K562 (cell line): ENCODE data around the gene TBL1X. TPM values are rescaled to one million over a fixed set of nuclear protein-coding genes. Genes with fewer than 3 reads are reported as not detected.

Source experiments
- ARID3A ChIP-seq: IDR thresholded peaks from 2 replicates; pipeline ENCODE4 v1.6.1; 2012; ENCODE audit warnings: low read depth, low read length, improper control_type of control experiment, borderline replicate concordance
- ARID3B ChIP-seq: fragments of 250-450 bp; sonication (Bioruptor Pico); IDR thresholded peaks from 2 replicates; pipeline ENCODE4 v1.4.0; 2020; ENCODE audit warnings: borderline replicate concordance
- ATF2 ChIP-seq: sonication (generic); formaldehyde crosslinking; IDR thresholded peaks from 2 replicates; pipeline ENCODE4 v1.8.1; 2022; ENCODE audit warnings: missing genetic modification reagents
- CHD4 ChIP-seq: fragments of 200-600 bp; sonication (generic); IDR thresholded peaks from 3 replicates; pipeline ENCODE4 v1.6.1; 2012; ENCODE audit warnings: low read depth, mild to moderate bottlenecking, mixed read lengths, low read length, inconsistent platforms; ENCODE audit not compliant: insufficient read depth, insufficient replicate concordance, poor library complexity, severe bottlenecking
- DEAF1 ChIP-seq: fragments of 450-650 bp; formaldehyde crosslinking; IDR thresholded peaks from 2 replicates; pipeline ENCODE4 v1.4.0; 2020; ENCODE audit warnings: mild to moderate bottlenecking, moderate library complexity
- ETV6 ChIP-seq, 3 experiments: fragments of 150-350 bp in 1 of 3; sonication (generic) in 1 of 3; formaldehyde crosslinking in 1 of 3; IDR thresholded peaks; 2 replicates each; pipeline versions ENCODE4 v1.6.1 to v1.8.0; 2014 to 2022; ENCODE audit warnings: borderline replicate concordance in 2 of 3, low read depth in 2 of 3, antibody characterized with exemption in 1 of 3, low read length in 1 of 3, mild to moderate bottlenecking in 1 of 3, missing genetic modification reagents in 1 of 3
- EWSR1 ChIP-seq: fragments of 450-650 bp; IDR thresholded peaks from 2 replicates; pipeline ENCODE4 v1.6.1; 2018; ENCODE audit warnings: borderline replicate concordance, mild to moderate bottlenecking, low read depth, moderate library complexity; ENCODE audit not compliant: partially characterized antibody
- FOXP1 ChIP-seq: sonication (generic); formaldehyde crosslinking; IDR thresholded peaks from 2 replicates; pipeline ENCODE4 v1.8.0; 2022; ENCODE audit warnings: mild to moderate bottlenecking, missing genetic modification reagents
- GABPB2 ChIP-seq: fragments of 250-450 bp; sonication (Bioruptor Pico); conservative IDR thresholded peaks from 2 replicates; pipeline ENCODE4 v1.5.1; 2021; ENCODE audit warnings: mild to moderate bottlenecking
- MED1 ChIP-seq: sonication (generic); formaldehyde crosslinking; IDR thresholded peaks from 2 replicates; pipeline ENCODE4 v1.8.1; 2023; ENCODE audit warnings: missing genetic modification reagents, borderline replicate concordance
- PCBP2 ChIP-seq: fragments of 200-400 bp; formaldehyde crosslinking; IDR thresholded peaks from 2 replicates; pipeline ENCODE4 v1.6.1; 2018; ENCODE audit warnings: low read length, low read depth, mild to moderate bottlenecking, moderate library complexity; ENCODE audit not compliant: poor library complexity, severe bottlenecking
- SIRT6 ChIP-seq: IDR thresholded peaks from one replicate; pipeline ENCODE4 v1.6.1; 2012; ENCODE audit warnings: low read depth, mild to moderate bottlenecking, control low read depth, inconsistent platforms, low read length, moderate library complexity
- STAT6 ChIP-seq: sonication (generic); formaldehyde crosslinking; IDR thresholded peaks from 2 replicates; pipeline ENCODE4 v1.8.1; 2023; ENCODE audit warnings: mild to moderate bottlenecking, missing genetic modification reagents
- ZNF134 ChIP-seq: fragments of 250-450 bp; sonication (Bioruptor Pico); conservative IDR thresholded peaks from 2 replicates; pipeline ENCODE4 v1.4.0; 2020
- polyA plus RNA-seq, 8 experiments: library from polyadenylated mRNA; depleted of rRNA in 4 of 8; stranded (reverse) in 5 of 8; unstranded in 3 of 8; fragments of >200 nt; fragmentation: Nextera tagmentation in 2 of 8; fragmentation: Illumina TruSeq in 1 of 8; extraction: Ambion mirVana in 2 of 8; extraction: Trizol in 1 of 8; gene quantifications; 2 replicates each; pipeline versions ENCODE4 v1.2.1 to v1.2.3, GENCODE V29; 2011 to 2014; ENCODE audit warnings: inconsistent platforms in 1 of 8, missing spikeins in 1 of 8
- total RNA-seq, 7 experiments: library from RNA; depleted of rRNA in 6 of 7; stranded (reverse); fragments of >200 nt in 6 of 7; fragmentation: Illumina TruSeq in 2 of 7; extraction: Trizol in 2 of 7; gene quantifications; 2 replicates each; pipeline versions ENCODE4 v1.2.1 to v1.2.3, GENCODE V29; 2011 to 2021; ENCODE audit warnings: low replicate concordance in 1 of 7
- TF ChIP-seq, protein P1 (sequence below), 2 experiments: fragments of 250-450 bp in 1 of 2; fragments of 450-650 bp in 1 of 2; sonication (Bioruptor Pico) in 1 of 2; IDR thresholded peaks; 2 replicates each; pipeline versions ENCODE4 v1.6.1 to v1.8.0; 2016 to 2021; ENCODE audit warnings: mild to moderate bottlenecking in 2 of 2, moderate library complexity in 2 of 2, missing compliant biosample characterization in 1 of 2, missing genetic modification characterization in 1 of 2

The TBL1X gene
- total and polyA plus RNA-seq, 9 of the 15 experiments (the other 6 are each of a cell fraction or from before 2014, with no cell fraction given), result 6.0 to 49.6 (median 19.7) TPM

DNA sequence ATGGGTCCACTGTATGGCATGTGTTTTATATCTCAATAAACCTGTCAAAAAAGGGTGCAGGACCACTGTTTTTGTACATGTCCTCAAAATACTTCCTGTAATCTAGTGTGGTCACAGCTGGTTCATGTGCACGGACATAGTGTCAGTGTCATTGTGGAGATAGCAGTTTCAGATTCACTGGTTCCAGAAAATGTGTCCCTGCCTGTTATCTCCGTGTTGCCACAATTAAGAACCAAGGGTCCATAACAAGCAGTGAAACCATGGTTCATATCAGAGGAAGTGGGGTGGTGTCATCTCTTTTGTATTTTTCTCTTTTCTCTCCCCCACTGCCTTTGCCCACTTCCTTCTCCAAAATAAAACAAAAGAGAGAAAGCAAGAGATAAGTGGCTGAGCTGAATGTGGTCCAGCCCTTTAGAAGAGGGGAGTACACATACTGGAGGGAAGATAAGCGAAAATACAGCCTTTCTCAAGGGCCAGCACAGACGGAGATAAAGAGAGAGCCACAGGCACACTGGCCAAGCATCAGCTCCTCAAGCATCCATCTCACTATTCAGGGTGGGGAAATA lies 51.2 kb downstream of the TBL1X start (continued):
- TF ChIP-seq ETV6 (IDR thresholded peaks at IDR 0.05; ENCODE audit: borderline replicate concordance in 1 of 2, low read depth in 2 of 2, low read length in 1 of 2) (peak; percentile 11 to 65; a peak in 2 of 4 replicates), ETV6 (CRISPR knock-in tag; IDR thresholded peaks at IDR 0.05; ENCODE audit: borderline replicate concordance) (no peak), ATF2 (CRISPR knock-in tag) (no peak), GABPB2 (CRISPR knock-in tag) (no peak), PCBP2 (no peak), FOXP1 (CRISPR knock-in tag) (no peak), ZNF134 (CRISPR knock-in tag) (no peak), STAT6 (CRISPR knock-in tag) (no peak), DEAF1 (CRISPR knock-in tag) (no peak), ARID3B (CRISPR knock-in tag) (no peak), ARID3A (peak; percentile 37; the same call in 1 of the 2 replicates), SIRT6 (no peak), EWSR1 (no peak), CHD4 (no peak), MED1 (CRISPR knock-in tag) (no peak)
- TF ChIP-seq, protein P1, sequence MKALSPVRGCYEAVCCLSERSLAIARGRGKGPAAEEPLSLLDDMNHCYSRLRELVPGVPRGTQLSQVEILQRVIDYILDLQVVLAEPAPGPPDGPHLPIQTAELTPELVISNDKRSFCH (CRISPR knock-in tag; IDR thresholded peaks at IDR 0.05), result no peak
- TF ChIP-seq, protein P1 (tag; IDR thresholded peaks at IDR 0.05), result no peak
